Measurements from ENCODE around the gene ALPI. TPM values are rescaled to one million over a fixed set of nuclear protein-coding genes. Genes with fewer than 3 reads are reported as not detected.

ALPI gene
- total and polyA plus RNA-seq, 8 donors = 1.4 to 12.3 TPM; not detected in 6

DNA sequence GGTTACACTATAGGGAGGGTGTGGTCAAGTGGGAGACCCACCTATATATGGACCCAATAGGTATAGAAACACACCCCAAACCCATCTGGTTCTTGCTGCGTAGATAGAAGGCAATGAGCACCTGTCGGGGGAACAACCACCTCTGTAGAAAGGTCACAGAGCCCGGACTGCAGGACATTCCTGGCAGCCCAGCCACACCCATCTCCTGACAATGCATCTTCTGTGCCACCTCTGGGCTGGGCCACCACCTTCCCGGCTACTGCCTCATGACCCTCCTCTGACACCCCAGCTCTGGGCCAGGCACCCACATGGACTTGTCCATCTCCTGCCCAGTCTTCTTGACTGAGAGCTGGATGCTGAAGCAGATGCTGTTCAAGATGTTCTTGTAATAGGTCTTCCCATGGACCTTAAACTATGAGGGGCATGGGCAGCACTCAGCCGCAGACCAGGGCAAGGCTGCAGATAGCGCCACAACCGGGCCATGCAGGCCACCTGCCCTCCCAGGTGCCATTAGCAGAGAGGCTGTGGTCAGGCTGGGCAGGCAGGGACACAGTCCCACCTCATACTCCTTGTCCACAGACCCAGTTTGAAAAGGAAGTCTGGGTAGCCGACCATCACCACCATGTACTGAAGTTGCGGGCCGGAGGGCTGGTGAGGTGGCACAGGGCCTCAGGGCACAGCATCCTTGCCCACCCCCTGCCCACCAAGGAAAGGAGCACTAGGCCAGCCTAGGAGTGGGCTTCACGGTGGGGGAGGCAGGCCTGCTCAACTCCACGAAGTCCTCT lies 40.0 kb upstream of the ALPI start:
- Histone ChIP-seq H3K36me3 (no peaks in the 10 kb centered on the region), H3K9me3 (peaks cover 0 to 2% (median 0%) of the 10 kb centered on the region in 4 donors), H3K4me1 (peaks cover 24 to 30% (median 26%) of the 10 kb centered on the region in 4 donors), H3K27ac (no peak overlapping the region), H3K4me3 (no peak overlapping the region), H3K27me3 (peaks cover 19 to 91% (median 56%) of the 10 kb centered on the region in 3 donors)
- intact Hi-C loops (cut with DNase I; ENCODE audit: low total_unique reads) = no loop called here
- TF ChIP-seq, protein P1, sequence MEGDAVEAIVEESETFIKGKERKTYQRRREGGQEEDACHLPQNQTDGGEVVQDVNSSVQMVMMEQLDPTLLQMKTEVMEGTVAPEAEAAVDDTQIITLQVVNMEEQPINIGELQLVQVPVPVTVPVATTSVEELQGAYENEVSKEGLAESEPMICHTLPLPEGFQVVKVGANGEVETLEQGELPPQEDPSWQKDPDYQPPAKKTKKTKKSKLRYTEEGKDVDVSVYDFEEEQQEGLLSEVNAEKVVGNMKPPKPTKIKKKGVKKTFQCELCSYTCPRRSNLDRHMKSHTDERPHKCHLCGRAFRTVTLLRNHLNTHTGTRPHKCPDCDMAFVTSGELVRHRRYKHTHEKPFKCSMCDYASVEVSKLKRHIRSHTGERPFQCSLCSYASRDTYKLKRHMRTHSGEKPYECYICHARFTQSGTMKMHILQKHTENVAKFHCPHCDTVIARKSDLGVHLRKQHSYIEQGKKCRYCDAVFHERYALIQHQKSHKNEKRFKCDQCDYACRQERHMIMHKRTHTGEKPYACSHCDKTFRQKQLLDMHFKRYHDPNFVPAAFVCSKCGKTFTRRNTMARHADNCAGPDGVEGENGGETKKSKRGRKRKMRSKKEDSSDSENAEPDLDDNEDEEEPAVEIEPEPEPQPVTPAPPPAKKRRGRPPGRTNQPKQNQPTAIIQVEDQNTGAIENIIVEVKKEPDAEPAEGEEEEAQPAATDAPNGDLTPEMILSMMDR (IDR thresholded peaks at IDR 0.05) = no peak
- no peak for TF ChIP-seq POLR2AphosphoS5 (IDR thresholded peaks at IDR 0.05)
- TF ChIP-seq POLR2A (IDR thresholded peaks at IDR 0.05) = no peak
- TF ChIP-seq EP300 (IDR thresholded peaks at IDR 0.05) = no peak
- no peak for DNase-seq
- WGBS, 5 donors = 79 to 87% (median 82%) methylated on average over 9 to 12 of the region's 12 CpGs

DNA sequence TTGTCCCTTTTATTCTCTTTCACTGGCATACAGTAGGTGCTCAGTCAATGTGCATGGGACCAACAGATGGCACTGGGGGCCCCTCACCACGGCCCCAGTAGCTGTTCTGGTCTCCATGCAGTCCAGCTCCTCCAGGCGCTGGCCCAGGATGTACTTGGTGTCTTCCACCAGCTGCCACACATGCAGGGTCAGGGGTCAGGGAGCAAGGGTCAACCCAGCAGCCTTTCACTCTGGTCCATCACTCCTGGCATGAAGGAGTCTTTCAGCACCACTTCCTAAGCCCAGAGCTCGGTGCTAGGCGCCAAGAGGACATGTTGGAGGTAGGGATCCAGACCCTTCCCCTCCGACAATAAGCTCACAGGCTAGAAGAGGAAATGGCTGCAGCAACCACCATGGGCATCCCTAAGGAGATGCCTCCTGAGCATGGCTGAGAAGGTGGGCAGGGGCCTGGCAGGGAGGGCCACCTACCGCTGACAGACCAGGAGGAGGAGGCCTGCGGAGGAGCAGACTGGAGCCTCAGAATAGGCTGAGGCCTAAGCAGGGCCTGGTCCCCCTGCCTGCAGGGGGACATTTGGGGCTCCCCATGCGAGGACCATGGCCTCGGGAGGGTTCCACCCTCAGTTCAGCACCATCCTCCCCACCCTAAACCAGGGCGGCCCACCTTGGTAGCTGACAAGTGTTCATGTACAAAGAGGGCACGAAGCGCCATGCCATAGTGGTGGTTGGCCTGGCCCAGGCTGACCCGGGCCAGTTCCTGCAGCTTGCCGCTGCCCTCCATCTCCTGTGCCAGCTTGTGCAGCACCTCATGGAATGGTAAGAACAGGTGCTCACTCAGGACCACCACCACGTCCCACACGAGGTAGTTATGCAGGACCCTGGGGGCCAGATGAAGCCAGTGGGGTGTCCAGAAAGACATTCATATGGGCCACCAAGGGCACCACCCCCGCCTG lies 39.2 kb upstream of the ALPI start:
- Histone ChIP-seq H3K27ac (no peak overlapping the region), H3K4me1 (peaks cover 25 to 34% (median 30%) of the 10 kb centered on the region in 4 donors), H3K27me3 (peaks cover 27 to 91% (median 63%) of the 10 kb centered on the region in 3 donors), H3K4me3 (no peak overlapping the region), H3K9me3 (peaks cover 0 to 7% (median under 1%) of the 10 kb centered on the region in 4 donors), H3K36me3 (no peaks in the 10 kb centered on the region)
- WGBS, 5 donors = 83 to 91% (median 89%) methylated on average over 14 to 17 of the region's 17 CpGs
- intact Hi-C loops (cut with DNase I; ENCODE audit: low total_unique reads) = no loop called here
- TF ChIP-seq EP300 (IDR thresholded peaks at IDR 0.05) = no peak
- TF ChIP-seq POLR2A (IDR thresholded peaks at IDR 0.05) = no peak
- TF ChIP-seq POLR2AphosphoS5 (IDR thresholded peaks at IDR 0.05) = no peak
- TF ChIP-seq, protein P1 (IDR thresholded peaks at IDR 0.05) = no peak
- DNase-seq = no peak

DNA sequence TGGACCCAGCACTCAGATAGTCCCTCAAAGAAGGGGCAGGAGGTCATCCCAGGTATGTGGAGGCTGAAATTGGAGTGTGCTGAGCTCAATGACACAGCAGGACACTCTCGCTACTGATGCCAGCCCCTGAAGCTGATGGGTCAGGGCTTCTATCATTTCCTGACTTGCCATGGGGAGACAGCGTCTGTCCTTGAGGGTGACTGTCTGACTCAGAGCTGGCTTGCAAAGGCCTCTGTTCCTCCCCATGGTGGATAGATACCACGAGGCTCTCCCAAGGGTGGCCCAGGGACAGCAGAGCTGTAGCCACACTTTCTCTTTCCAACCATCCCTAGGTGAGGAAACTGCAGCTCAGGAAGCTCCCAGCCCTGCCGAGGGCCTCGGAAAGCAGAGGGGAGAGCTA lies 38.5 kb upstream of the ALPI start:
- Histone ChIP-seq H3K27me3 (peaks cover 27 to 95% (median 63%) of the 10 kb centered on the region in 3 donors), H3K4me1 (peaks cover 25 to 34% (median 30%) of the 10 kb centered on the region in 4 donors), H3K9me3 (peaks cover 0 to 14% (median 4%) of the 10 kb centered on the region in 4 donors), H3K4me3 (no peak overlapping the region), H3K27ac (no peak overlapping the region), H3K36me3 (no peaks in the 10 kb centered on the region)
- TF ChIP-seq POLR2AphosphoS5 (IDR thresholded peaks at IDR 0.05) = no peak
- no peak for TF ChIP-seq POLR2A (IDR thresholded peaks at IDR 0.05)
- TF ChIP-seq EP300 (IDR thresholded peaks at IDR 0.05) = no peak
- TF ChIP-seq, protein P1 (IDR thresholded peaks at IDR 0.05) = no peak
- intact Hi-C loops (cut with DNase I; ENCODE audit: low total_unique reads) = no loop called here
- DNase-seq = no peak
- WGBS, 5 donors = 70 to 91% (median 79%) methylated on average over 5 of the region's 5 CpGs; no CpG with 5 or more reads in 1 of the 5 donors

DNA sequence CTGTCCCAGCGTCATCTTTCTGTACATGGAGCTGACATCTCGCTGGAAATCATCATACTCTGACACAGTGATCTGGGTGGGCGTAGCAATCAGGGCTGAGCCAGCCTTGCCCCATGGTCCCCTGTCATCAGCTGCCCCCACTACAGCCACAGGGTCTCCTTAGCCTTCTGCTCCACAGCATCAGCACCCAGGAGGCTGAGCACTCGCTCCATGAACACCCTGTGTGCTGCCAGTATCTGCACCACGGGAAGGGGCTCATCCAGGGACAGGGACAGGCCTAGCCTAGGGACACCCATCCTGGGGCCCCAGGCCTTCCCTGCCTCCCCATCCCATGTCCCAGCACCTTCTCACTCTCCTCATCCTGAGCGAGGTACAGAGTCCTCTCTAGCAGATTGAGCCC lies 37.9 kb upstream of the ALPI start:
- H3K9me3 ChIP-seq = peaks cover 0 to 18% (median 7%) of the 10 kb centered on the region in 4 donors
- 58 to 72% (median 66%) methylated on average over 6 of the region's 6 CpGs; no CpG with 5 or more reads in 1 of the 5 donors for WGBS, 5 donors
- DNase-seq = no peak
- no peaks in the 10 kb centered on the region for H3K36me3 ChIP-seq
- peaks cover 25 to 34% (median 30%) of the 10 kb centered on the region in 4 donors for H3K4me1 ChIP-seq
- intact Hi-C loops (cut with DNase I; ENCODE audit: low total_unique reads) = no loop called here
- H3K4me3 ChIP-seq = no peak overlapping the region
- peaks cover 27 to 96% (median 63%) of the 10 kb centered on the region in 3 donors for H3K27me3 ChIP-seq
- no peak overlapping the region for H3K27ac ChIP-seq
- no peak for TF ChIP-seq POLR2AphosphoS5 (IDR thresholded peaks at IDR 0.05)
- no peak for TF ChIP-seq POLR2A (IDR thresholded peaks at IDR 0.05)
- TF ChIP-seq, protein P1 (IDR thresholded peaks at IDR 0.05) = no peak
- TF ChIP-seq EP300 (IDR thresholded peaks at IDR 0.05) = no peak
